Ovary (tissue), 9 donors: ENCODE measurements around the gene DYNC1I1. TPM values are rescaled to one million over a fixed set of nuclear protein-coding genes. Genes with fewer than 3 reads are reported as not detected.

Experiments
- DNase-seq, 5 donors: peaks; one replicate each; pipeline ENCODE4 v3.0.0-alpha.2; 2019 to 2020
- H3K27ac ChIP-seq, 2 donors: fragments of 200-600 bp; one replicate each; pipeline versions ENCODE4 v1.5.1 to v1.8.0; 2019 to 2022
- H3K27me3 ChIP-seq: fragments of 200-600 bp; one replicate; pipeline ENCODE4 v1.8.0; 2022
- H3K36me3 ChIP-seq: fragments of 200-600 bp; sonication (generic); one replicate; pipeline ENCODE4 v1.5.1; 2019
- H3K4me1 ChIP-seq: one replicate; pipeline ENCODE4 v1.8.1; 2013; ENCODE audit warnings: mild to moderate bottlenecking, moderate library complexity; ENCODE audit not compliant: insufficient read depth
- H3K4me3 ChIP-seq: fragments of 200-600 bp; sonication (generic); one replicate; pipeline ENCODE4 v1.5.1; 2017
- H3K9me3 ChIP-seq, 2 donors: fragments of 200-600 bp in 1 of 2; sonication (generic) in 1 of 2; one replicate each; pipeline versions ENCODE4 v1.5.1 to v1.8.1; 2013 to 2019; ENCODE audit warnings: mild to moderate bottlenecking in 1 of 2, moderate library complexity in 1 of 2
- CTCF ChIP-seq, 3 donors: fragments of 450-650 bp in 2 of 3; fragments of 200-600 bp in 1 of 3; IDR thresholded peaks; one replicate each; pipeline versions ENCODE4 v1.5.1 to v1.8.0; 2016 to 2022; ENCODE audit warnings: antibody characterized with exemption in 3 of 3, mild to moderate bottlenecking in 1 of 3
- EP300 ChIP-seq: sonication (generic); formaldehyde crosslinking; IDR thresholded peaks from one replicate; pipeline ENCODE4 v1.6.1; 2017; ENCODE audit warnings: antibody characterized with exemption
- POLR2A ChIP-seq: fragments of 450-650 bp; IDR thresholded peaks from one replicate; pipeline ENCODE4 v1.6.1; 2017; ENCODE audit warnings: antibody characterized with exemption, mild to moderate bottlenecking, moderate library complexity
- WGBS, 3 donors: extraction: QIAGEN DNeasy Blood & Tissue Kit in 1 of 3; methylation state at CpG; one replicate each; pipeline versions ENCODE4 v1.1.5 to v1.1.7; 2013 to 2017; 5-methylcytosine and 5-hydroxymethylcytosine counted together
- intact Hi-C, 4 donors: fragments of 100-400 bp; cut with DNase I; formaldehyde crosslinking; loops; one replicate each; pipeline versions ENCODE4 v1.11.0 to v1.15.1; 2022 to 2023
- polyA plus RNA-seq, 2 donors: library from polyadenylated mRNA; stranded (reverse); fragments of 200-250 nt in 1 of 2; fragments of 350-450 nt in 1 of 2; fragmentation: Illumina TruSeq in 1 of 2; extraction: RNeasy Lipid Tissue Mini Kit (QIAGEN cat#74804) in 1 of 2; gene quantifications; one replicate each; pipeline ENCODE4 v1.2.3, GENCODE V29; 2013 to 2014
- total RNA-seq, 7 donors: library from RNA; depleted of rRNA in 2 of 7; stranded (reverse); fragments of >200 nt in 2 of 7; fragmentation: NEBNext Ultra II Directional in 3 of 7; extraction: Animal tissue kit (Norgen Biotek cat#: 25700) in 3 of 7; gene quantifications; one replicate each; pipeline versions ENCODE4 v1.1.0 to v1.2.4, GENCODE V29; 2016 to 2023
- donor health status: DM: no; HTN: no; CAD: no; lungs with moderate emphysema.
- donor health status: DM: no; HTN: no; CAD: no.
- donor health status: Bipolar disorder and iron deficiency.
- donor health status: DM: yes; HTN: yes; CAD: no.
- donor health status: DM: no; HTN: no; CAD: no.
- donor health status: DM: yes; HTN: yes; CAD: no.

Gene DYNC1I1
- total and polyA plus RNA-seq, 9 donors, result 4.2 to 19.3 (median 6.9) TPM

GRCh38 chr7:96131525-96131924, 359.2 kb downstream of the DYNC1I1 start:
- Histone ChIP-seq H3K4me3 (no peak overlapping the region), H3K4me1 (no peaks in the 10 kb centered on the region), H3K27ac (no peak overlapping the region), H3K27me3 (no peaks in the 10 kb centered on the region), H3K9me3 (no peaks in the 10 kb centered on the region), H3K36me3 (no peaks in the 10 kb centered on the region)
- no peak for TF ChIP-seq POLR2A
- no peak for TF ChIP-seq CTCF (IDR thresholded peaks at IDR 0.05)
- TF ChIP-seq EP300, result no peak
- intact Hi-C loops, result no loop called here
- 81 to 89% (median 82%) methylated on average over 3 of the region's 3 CpGs for WGBS, 3 donors
- no peak for DNase-seq

GRCh38 chr7:96135241-96135640, 362.9 kb downstream of the DYNC1I1 start:
- H3K36me3 ChIP-seq, result no peaks in the 10 kb centered on the region
- intact Hi-C loops, result no loop called here
- TF ChIP-seq EP300, result no peak
- no peak for TF ChIP-seq POLR2A
- TF ChIP-seq CTCF (IDR thresholded peaks at IDR 0.05), result no peak
- no peak overlapping the region for H3K27ac ChIP-seq
- WGBS, 3 donors, result 79 to 98% (median 98%) methylated on average over 2 of the region's 2 CpGs
- no peak for DNase-seq
- no peak overlapping the region for H3K4me3 ChIP-seq
- no peaks in the 10 kb centered on the region for H3K27me3 ChIP-seq
- H3K9me3 ChIP-seq, result no peaks in the 10 kb centered on the region
- no peaks in the 10 kb centered on the region for H3K4me1 ChIP-seq

DNA sequence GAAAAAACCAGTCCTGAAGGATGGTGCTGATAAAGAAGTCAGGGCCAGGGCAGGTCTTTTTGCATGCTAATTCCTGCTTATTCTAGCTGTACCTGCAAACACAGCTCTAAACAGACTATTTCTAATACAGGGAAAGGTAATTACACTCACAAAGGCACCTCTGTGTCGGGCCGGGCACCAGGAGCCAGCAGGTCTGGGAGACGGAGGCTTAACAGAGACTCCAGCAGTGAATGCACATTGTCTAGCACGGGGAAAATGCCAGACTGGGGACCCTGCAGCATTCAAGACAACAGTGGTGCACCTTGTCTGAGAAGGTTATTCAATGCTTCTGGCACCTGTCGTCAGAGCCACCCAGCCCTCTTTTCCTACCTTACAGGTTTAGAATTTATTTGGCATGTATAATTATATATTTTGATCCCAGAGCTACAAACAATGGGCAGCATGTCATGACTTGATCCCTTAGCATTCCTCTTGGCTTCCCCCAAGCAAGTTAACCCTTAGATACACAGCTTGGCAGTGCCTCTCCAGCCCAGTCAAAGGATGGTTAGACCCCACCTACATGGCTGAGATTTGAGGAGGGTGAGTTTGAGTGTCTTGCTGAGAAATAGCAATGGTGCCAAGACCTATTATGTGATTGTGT, 364.4 kb downstream of the DYNC1I1 start:
- no peaks in the 10 kb centered on the region for H3K36me3 ChIP-seq
- intact Hi-C loops, result no loop called here

GRCh38 chr7:96143495-96144259, 371.3 kb downstream of the DYNC1I1 start:
- Histone ChIP-seq H3K27me3 (no peaks in the 10 kb centered on the region), H3K36me3 (no peaks in the 10 kb centered on the region), H3K9me3 (no peaks in the 10 kb centered on the region), H3K4me1 (no peaks in the 10 kb centered on the region), H3K27ac (no peak overlapping the region), H3K4me3 (no peak overlapping the region)
- DNase-seq, result no peak
- 73 to 85% (median 81%) methylated on average over 1 of the region's 1 CpG for WGBS, 3 donors
- TF ChIP-seq CTCF (IDR thresholded peaks at IDR 0.05) (no peak), POLR2A (no peak), EP300 (no peak)
- intact Hi-C loops, result no loop called here

More for the DNA sequence above, 364.4 kb downstream of the DYNC1I1 start:
- H3K4me3 ChIP-seq, result no peak overlapping the region
- no peaks in the 10 kb centered on the region for H3K27me3 ChIP-seq
- no peaks in the 10 kb centered on the region for H3K4me1 ChIP-seq
- 93 to 97% (median 96%) methylated on average over 5 of the region's 5 CpGs for WGBS, 3 donors
- no peak for DNase-seq
- no peak overlapping the region for H3K27ac ChIP-seq
- H3K9me3 ChIP-seq, result no peaks in the 10 kb centered on the region
- TF ChIP-seq CTCF (IDR thresholded peaks at IDR 0.05) (no peak), POLR2A (no peak), EP300 (no peak)
